ENCODE measurements around the gene CTDNEP1. TPM values are rescaled to one million over a fixed set of nuclear protein-coding genes. Genes with fewer than 3 reads are reported as not detected.

The CTDNEP1 gene
- total RNA-seq, 2 experiments from 2014 or later = 155 to 164 TPM

DNA sequence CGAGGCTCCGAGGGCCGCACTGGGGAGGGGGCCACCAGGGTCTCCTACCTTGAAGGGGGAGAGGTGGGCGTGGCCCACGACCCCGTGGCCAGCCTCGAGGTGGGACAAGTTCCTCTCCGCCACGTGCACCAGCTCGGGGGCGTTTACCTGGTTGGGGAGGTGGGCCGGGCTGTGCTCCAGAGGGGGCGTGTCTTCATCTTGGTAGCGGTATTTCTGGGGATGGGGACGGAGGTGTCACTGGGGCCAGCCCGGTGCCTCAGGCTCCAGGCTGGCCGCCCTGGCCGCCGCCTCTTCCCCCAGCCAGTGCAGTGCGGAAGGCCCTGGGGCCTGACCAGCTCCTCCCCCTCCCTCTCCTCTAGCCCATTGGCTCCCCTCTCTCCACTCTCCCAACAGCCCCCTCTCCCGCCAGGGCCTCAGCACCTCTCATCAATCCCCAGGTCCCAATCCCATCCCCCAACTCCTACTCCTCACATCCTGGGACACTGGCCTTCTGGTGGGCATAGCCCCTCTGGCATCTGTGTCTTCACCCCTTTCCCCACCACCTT is 43.4 kb downstream of the CTDNEP1 start:
- intact Hi-C loops (cut with micrococcal nuclease) = no loop called here
- POLR2A ChIA-PET = no interaction called here
- H3K27ac Mint-ChIP-seq = no peak overlapping the region

DNA sequence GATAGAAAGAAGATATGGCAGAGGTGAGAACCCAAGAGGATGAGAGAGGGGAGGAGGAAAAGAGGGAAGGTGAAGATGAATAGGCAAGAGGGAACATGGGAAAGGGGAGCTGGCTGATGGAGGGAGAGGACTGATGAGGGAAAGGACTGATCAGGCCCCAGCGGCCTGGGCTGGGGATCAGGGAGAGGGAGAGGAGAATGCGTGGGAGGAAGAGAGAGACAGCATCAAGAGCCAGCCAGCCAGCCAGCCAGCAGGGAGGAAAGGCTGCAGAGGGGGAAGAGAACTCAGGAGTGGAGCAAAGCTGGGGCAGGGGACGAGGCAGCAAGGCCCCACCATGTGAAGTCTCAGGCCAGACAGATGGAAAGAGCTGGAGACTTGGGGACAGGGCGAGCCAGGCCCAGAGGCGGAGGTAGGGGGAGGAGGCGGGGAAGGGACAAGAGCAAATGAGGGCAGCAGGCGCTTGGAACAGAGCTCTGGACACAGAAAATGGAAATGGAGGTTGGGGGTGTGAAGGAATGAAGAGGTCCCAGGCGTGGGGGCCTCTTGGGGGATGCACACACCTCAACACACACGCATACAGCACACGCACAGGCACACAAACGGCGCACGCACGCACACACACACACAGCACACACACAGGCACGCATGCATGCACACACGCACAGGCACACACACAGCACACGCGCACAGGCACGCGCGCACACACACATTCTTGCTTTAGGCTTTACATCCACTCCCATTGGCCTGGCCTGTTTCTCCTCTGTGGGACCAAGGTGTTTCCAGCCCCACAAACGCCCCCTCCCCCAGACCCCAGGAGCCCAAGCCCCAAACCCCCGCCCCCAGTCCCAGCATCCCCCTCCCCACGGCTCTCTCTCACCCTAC is 44.2 kb downstream of the CTDNEP1 start:
- CTCF ChIA-PET = no interaction called here
- POLR2A ChIA-PET = no interaction called here
- Mint-ChIP-seq H3K36me3 (no peaks in the 10 kb centered on the region), H3K27me3 (peaks cover 6% of the 10 kb centered on the region), H3K9me3 (no peaks in the 10 kb centered on the region), H3K4me1 (ENCODE audit: low read depth) (peaks cover 21% of the 10 kb centered on the region), H3K27ac (no peak overlapping the region), H3K4me3 (no peak overlapping the region)
- intact Hi-C loops (cut with micrococcal nuclease) = no loop called here
- no peak for DNase-seq

More for the DNA sequence above, 43.4 kb downstream of the CTDNEP1 start:
- H3K27me3 Mint-ChIP-seq = peaks cover 6% of the 10 kb centered on the region
- no peaks in the 10 kb centered on the region for H3K36me3 Mint-ChIP-seq
- no peak overlapping the region for H3K4me3 Mint-ChIP-seq
- no peaks in the 10 kb centered on the region for H3K9me3 Mint-ChIP-seq
- peaks cover 21% of the 10 kb centered on the region for H3K4me1 Mint-ChIP-seq (ENCODE audit: low read depth)
- CTCF ChIA-PET = no interaction called here
- DNase-seq = no peak

DNA sequence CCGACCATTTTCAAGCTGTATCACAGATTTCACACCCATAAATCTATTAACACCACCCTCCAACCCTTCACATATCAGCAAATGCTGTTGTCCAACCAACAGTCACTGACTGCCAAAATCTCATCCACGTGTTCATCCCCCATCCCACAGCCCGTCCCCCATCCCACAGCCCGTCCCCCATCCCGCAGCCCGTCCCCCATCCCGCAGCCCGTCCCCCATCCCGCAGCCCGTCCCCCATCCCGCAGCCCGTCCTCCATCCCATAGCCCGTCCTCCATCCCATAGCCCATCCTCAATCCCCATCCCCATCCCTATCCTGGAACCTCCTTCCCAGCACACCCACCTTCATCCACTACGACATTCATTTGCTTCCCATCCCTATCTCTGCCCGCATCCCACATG is 46.0 kb downstream of the CTDNEP1 start:
- CTCF ChIA-PET = interaction anchor here (1.3 kb wide), 1 partner anchor 91 kb away, joined by 5 read pairs; no protein-coding TSS in a partner anchor
- intact Hi-C loops (cut with micrococcal nuclease) = loop anchor here (1.0 kb wide), 1 partner anchor 9 kb away; no protein-coding TSS in a partner anchor
- H3K4me1 Mint-ChIP-seq (ENCODE audit: low read depth) = peaks cover 21% of the 10 kb centered on the region

DNA sequence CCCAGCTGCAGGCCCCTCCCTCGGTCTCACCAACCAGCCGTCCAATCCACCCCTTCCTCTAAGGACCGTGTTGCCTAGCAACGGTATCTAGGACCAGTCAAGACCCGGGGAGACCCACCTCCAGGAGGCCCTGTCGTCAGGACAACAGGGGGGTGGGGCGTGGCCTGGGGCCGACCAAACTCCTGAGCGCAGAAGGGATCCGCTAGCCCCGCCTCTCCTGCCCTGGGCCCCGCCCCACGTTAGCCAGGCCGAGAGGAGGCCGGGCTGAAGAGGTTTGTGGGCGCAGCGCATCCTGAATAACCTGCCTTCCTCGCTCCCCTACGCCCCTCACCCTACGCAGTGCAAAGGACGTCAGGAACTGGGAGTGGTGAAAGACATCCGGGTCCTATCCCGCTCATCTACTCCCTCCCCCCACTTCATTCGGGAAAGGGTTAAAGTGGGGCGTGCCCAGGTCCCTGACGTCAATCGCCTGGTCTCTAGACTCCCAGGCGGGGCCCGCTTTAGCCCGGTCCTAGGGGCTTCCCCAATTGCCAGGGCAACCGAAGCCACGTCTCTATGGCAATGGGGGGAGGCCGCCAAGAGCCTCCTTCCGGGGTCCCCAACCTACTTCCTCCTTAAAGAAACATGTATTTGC is 46.6 kb downstream of the CTDNEP1 start:
- H3K27me3 Mint-ChIP-seq = no peaks in the 10 kb centered on the region
- peak overlapping the region; percentile 36 for H3K4me3 Mint-ChIP-seq
- H3K4me1 Mint-ChIP-seq (ENCODE audit: low read depth) = peaks cover 21% of the 10 kb centered on the region
- peak overlapping the region; percentile 30 for H3K27ac Mint-ChIP-seq
- ChIA-PET POLR2A (interaction anchor here (0.9 to 2.2 kb wide), 2 partner anchors 9 to 14 kb away, joined by 3 to 7 read pairs; partner anchors contain the start of gene DLG4), CTCF (interaction anchor here (1.0 to 1.3 kb wide), 2 partner anchors 72 to 91 kb away, joined by 3 to 5 read pairs; no protein-coding TSS in a partner anchor)
- DNase-seq = peak; percentile 94
- intact Hi-C loops (cut with micrococcal nuclease) = loop anchor here (1.0 kb wide), 1 partner anchor 9 kb away; no protein-coding TSS in a partner anchor
- no peaks in the 10 kb centered on the region for H3K36me3 Mint-ChIP-seq
- H3K9me3 Mint-ChIP-seq = no peaks in the 10 kb centered on the region

More for the DNA sequence above, 46.0 kb downstream of the CTDNEP1 start:
- POLR2A ChIA-PET = interaction anchor here (2.2 kb wide), 1 partner anchor 9 kb away, joined by 7 read pairs; no protein-coding TSS in a partner anchor
- peak overlapping the region; percentile 30 for H3K27ac Mint-ChIP-seq
- H3K27me3 Mint-ChIP-seq = no peaks in the 10 kb centered on the region
- H3K36me3 Mint-ChIP-seq = no peaks in the 10 kb centered on the region
- H3K9me3 Mint-ChIP-seq = no peaks in the 10 kb centered on the region
- no peak for DNase-seq
- H3K4me3 Mint-ChIP-seq = peak overlapping the region; percentile 36

DNA sequence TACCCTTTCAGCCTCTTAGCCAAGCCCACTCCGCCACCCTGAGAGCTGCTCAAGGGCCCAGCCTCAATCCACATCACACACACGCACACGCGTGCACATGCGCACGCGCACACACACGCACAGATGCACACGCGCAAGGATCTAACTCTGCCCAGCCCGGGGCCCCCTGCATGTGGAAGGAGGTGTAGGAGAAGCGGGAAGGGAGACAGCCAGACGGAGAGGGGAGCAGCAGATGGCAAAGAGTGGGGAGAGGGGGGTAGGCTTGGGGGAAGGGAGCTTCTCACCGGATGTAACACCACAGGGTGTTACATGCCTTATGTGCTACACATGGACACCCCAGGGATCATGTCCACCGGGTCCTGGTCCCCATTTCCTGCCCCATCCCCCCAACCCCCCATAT is 47.2 kb downstream of the CTDNEP1 start:
- H3K4me3 Mint-ChIP-seq = peak overlapping the region; percentile 36
- peak overlapping the region; percentile 30 for H3K27ac Mint-ChIP-seq
- CTCF ChIA-PET = interaction anchor here (1.0 to 1.3 kb wide), 2 partner anchors 71 to 92 kb away, joined by 3 to 5 read pairs; no protein-coding TSS in a partner anchor
- H3K4me1 Mint-ChIP-seq (ENCODE audit: low read depth) = peaks cover 21% of the 10 kb centered on the region
- DNase-seq = no peak
- no peaks in the 10 kb centered on the region for H3K36me3 Mint-ChIP-seq
- POLR2A ChIA-PET = interaction anchor here (0.9 to 2.2 kb wide), 2 partner anchors 10 to 15 kb away, joined by 3 to 7 read pairs; partner anchors contain the start of gene DLG4
- intact Hi-C loops (cut with micrococcal nuclease) = no loop called here
- no peaks in the 10 kb centered on the region for H3K27me3 Mint-ChIP-seq
- H3K9me3 Mint-ChIP-seq = no peaks in the 10 kb centered on the region

DNA sequence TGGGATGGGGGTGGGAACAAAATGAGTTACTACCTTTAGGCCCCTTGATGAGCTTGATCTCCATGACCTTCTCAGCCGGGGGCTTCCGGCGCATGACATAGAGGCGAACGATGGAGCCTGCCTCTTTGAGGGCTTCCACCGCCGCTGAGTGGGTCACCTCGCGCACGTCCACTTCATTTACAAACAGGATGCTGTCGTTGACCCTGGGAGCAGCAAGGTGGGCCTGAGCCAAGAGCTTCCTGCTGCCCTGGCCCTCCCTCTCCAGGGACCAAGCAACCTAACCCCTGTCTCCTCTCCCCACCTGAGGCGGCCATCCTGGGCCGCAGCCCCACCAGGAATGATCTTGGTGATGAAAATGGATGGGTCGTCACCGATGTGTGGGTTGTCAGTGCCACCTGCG is 48.1 kb downstream of the CTDNEP1 start:
- Mint-ChIP-seq H3K27me3 (no peaks in the 10 kb centered on the region), H3K4me3 (no peak overlapping the region), H3K9me3 (no peaks in the 10 kb centered on the region), H3K4me1 (ENCODE audit: low read depth) (peaks cover 21% of the 10 kb centered on the region), H3K27ac (no peak overlapping the region), H3K36me3 (no peaks in the 10 kb centered on the region)
- intact Hi-C loops (cut with micrococcal nuclease) = no loop called here
- DNase-seq = no peak
- POLR2A ChIA-PET = no interaction called here
- CTCF ChIA-PET = interaction anchor here (1.1 kb wide), 1 partner anchor 93 kb away, joined by 3 read pairs; no protein-coding TSS in a partner anchor

DNA sequence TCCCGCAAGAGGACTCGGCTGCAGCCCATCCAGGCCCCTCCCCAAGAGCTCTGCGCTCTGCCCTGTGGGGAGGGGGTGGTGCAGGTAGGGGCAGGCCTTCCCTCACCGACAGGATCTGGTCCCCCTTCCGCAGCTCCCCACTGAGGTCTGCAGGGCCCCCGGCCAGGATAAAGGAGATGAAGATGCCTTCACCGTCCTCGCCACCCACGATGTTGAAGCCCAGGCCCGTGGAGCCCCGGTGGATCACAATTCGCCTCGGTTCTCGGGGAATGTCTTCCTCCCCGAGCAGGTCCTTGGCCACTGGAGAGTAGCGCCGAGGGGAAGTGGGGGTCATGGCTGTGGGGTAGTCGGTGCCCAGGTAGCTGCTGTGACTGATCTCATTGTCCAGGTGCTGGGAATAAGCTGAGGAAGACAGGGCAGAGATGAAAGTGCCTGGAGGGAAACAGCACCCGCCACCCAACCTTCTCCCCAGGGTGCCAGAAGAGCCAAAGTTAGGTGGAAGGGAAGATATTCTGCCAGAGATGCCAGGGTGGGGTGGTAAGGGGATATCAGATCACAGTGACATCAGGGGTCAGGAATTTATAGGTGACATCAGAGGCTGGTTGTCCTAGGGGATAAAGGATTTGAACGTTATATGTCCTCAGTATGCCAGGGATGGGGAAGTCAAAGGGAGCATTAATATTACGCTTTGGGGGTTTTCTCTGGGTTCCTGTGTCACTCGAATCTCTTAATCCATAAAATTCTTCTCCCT is 54.7 kb downstream of the CTDNEP1 start:
- no peak for DNase-seq
- H3K27ac Mint-ChIP-seq = no peak overlapping the region
- ChIA-PET CTCF (no interaction called here), POLR2A (no interaction called here)
- no peak overlapping the region for H3K4me3 Mint-ChIP-seq
- H3K27me3 Mint-ChIP-seq = no peaks in the 10 kb centered on the region
- H3K9me3 Mint-ChIP-seq = no peaks in the 10 kb centered on the region
- intact Hi-C loops (cut with micrococcal nuclease) = no loop called here
- H3K36me3 Mint-ChIP-seq = no peaks in the 10 kb centered on the region
- H3K4me1 Mint-ChIP-seq (ENCODE audit: low read depth) = no peaks in the 10 kb centered on the region

DNA sequence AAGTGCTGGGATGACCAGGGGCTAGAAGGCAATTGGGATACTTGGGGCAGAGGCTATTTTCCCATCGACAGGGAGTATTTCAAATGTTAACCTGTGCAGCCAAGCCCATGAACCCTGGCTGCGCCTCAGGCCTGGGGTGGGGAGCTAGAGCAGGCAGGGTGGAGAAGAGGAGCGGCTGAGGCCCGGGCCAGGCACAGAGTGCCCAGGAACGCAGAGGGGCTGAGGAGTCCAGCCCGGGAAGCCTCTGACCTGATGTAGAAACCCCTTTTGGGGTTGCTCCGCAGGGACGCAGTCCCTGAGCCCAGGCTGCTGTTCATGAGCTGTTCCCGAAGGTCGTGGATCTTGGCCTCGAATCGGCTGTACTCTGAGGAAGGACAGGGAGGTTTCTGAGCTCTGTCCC is 55.6 kb downstream of the CTDNEP1 start:
- H3K27me3 Mint-ChIP-seq = no peaks in the 10 kb centered on the region
- ChIA-PET CTCF (no interaction called here), POLR2A (no interaction called here)
- no peaks in the 10 kb centered on the region for H3K36me3 Mint-ChIP-seq
- H3K4me1 Mint-ChIP-seq (ENCODE audit: low read depth) = no peaks in the 10 kb centered on the region
- intact Hi-C loops (cut with micrococcal nuclease) = no loop called here
- no peak for DNase-seq
- no peaks in the 10 kb centered on the region for H3K9me3 Mint-ChIP-seq
- no peak overlapping the region for H3K27ac Mint-ChIP-seq
- no peak overlapping the region for H3K4me3 Mint-ChIP-seq

Small RNAs within 50 kb of the gene (microRNA-seq; reads per million reads assigned to microRNA genes)
- 2,764 reads per million, percentile 91 among the genes with 10 or more reads in this experiment for gene MIR324 (ENCODE audit: borderline microRNAs expressed, borderline number of aligned reads, borderline replicate concordance)

Other genes starting within 250 kb of the CTDNEP1 start
- gene RNASEK, start 239.1 kb downstream of the CTDNEP1 start, total RNA-seq = 100 to 1,000 TPM; 175 to 180 TPM
- 1 to 10 TPM in 1 of 2 experiments, under 1 TPM in 1; 0.53 to 1.3 TPM for gene BCL6B, start 228.7 kb downstream of the CTDNEP1 start, total RNA-seq
- 10 to 100 TPM; 10.4 to 10.7 TPM for gene SLC16A13, start 215.7 kb downstream of the CTDNEP1 start, total RNA-seq
- gene SLC16A11, start 207.6 kb downstream of the CTDNEP1 start, total RNA-seq = 1 to 10 TPM; 1.4 to 1.5 TPM
- gene CLEC10A, start 171.5 kb downstream of the CTDNEP1 start, total RNA-seq = not detected
- gene ASGR2, start 136.9 kb downstream of the CTDNEP1 start, total RNA-seq = not detected
- 1 to 10 TPM in 1 of 2 experiments, under 1 TPM in 1; 0.76 to 1.2 TPM for gene ASGR1, start 72.4 kb downstream of the CTDNEP1 start, total RNA-seq
- 1 to 10 TPM; 7.9 to 8.4 TPM for gene DLG4, start 31.9 kb downstream of the CTDNEP1 start, total RNA-seq
- gene ACADVL, start 31.8 kb downstream of the CTDNEP1 start, total RNA-seq = 100 to 1,000 TPM; 332 to 340 TPM
- gene DVL2, start 17.2 kb downstream of the CTDNEP1 start, total RNA-seq = 10 to 100 TPM; 44.7 to 48.2 TPM
- 10 to 100 TPM; 24.0 to 28.7 TPM for gene PHF23, start 12.3 kb downstream of the CTDNEP1 start, total RNA-seq
- 100 to 1,000 TPM; 188 to 199 TPM for gene GABARAP, start 9.3 kb downstream of the CTDNEP1 start, total RNA-seq
- gene ELP5, start 481 bp upstream of the CTDNEP1 start, total RNA-seq = 10 to 100 TPM; 49.6 to 52.4 TPM
- gene CLDN7, start 10.7 kb upstream of the CTDNEP1 start, total RNA-seq = 1 to 10 TPM; 1.5 to 1.6 TPM
- gene SLC2A4, start 30.0 kb upstream of the CTDNEP1 start, total RNA-seq = under 1 TPM; 0.15 to 0.19 TPM
- gene YBX2, start 42.9 kb upstream of the CTDNEP1 start, total RNA-seq = under 1 TPM; 0.70 to 0.83 TPM
- gene EIF5A, start 55.9 kb upstream of the CTDNEP1 start, total RNA-seq = 100 to 1,000 TPM; 774 to 776 TPM
- gene GPS2, start 63.6 kb upstream of the CTDNEP1 start, total RNA-seq = 10 to 100 TPM; 34.9 to 38.7 TPM
- gene NEURL4, start 77.6 kb upstream of the CTDNEP1 start, total RNA-seq = 10 to 100 TPM; 26.9 to 29.3 TPM
- 100 to 1,000 TPM; 391 to 405 TPM for gene ACAP1, start 84.8 kb upstream of the CTDNEP1 start, total RNA-seq
- gene KCTD11, start 100.4 kb upstream of the CTDNEP1 start, total RNA-seq = 1 to 10 TPM; 2.6 to 2.8 TPM
- not detected for gene TMEM95, start 103.4 kb upstream of the CTDNEP1 start, total RNA-seq
- 1 to 10 TPM; 3.7 to 4.4 TPM for gene TNK1, start 129.4 kb upstream of the CTDNEP1 start, total RNA-seq
- 10 to 100 TPM; 78.2 to 87.0 TPM for gene PLSCR3, start 142.8 kb upstream of the CTDNEP1 start, total RNA-seq
- gene TMEM256, start 152.4 kb upstream of the CTDNEP1 start, total RNA-seq = 10 to 100 TPM; 87.0 to 88.5 TPM
- 1 to 10 TPM; 9.0 to 9.9 TPM for gene NLGN2, start 156.1 kb upstream of the CTDNEP1 start, total RNA-seq
- gene SPEM1, start 168.6 kb upstream of the CTDNEP1 start, total RNA-seq = not detected
- not detected for gene SPEM2, start 173.9 kb upstream of the CTDNEP1 start, total RNA-seq
- gene SPEM3, start 177.1 kb upstream of the CTDNEP1 start, total RNA-seq = not detected
- gene TMEM102, start 183.7 kb upstream of the CTDNEP1 start, total RNA-seq = 10 to 100 TPM; 11.4 to 11.6 TPM
- 1 to 10 TPM; 1.0 to 2.1 TPM for gene FGF11, start 187.8 kb upstream of the CTDNEP1 start, total RNA-seq
- gene CHRNB1, start 193.3 kb upstream of the CTDNEP1 start, total RNA-seq = 1 to 10 TPM; 7.7 to 8.5 TPM
- 10 to 100 TPM; 16.5 to 16.7 TPM for gene ZBTB4, start 227.9 kb upstream of the CTDNEP1 start, total RNA-seq
- gene SLC35G6, start 229.7 kb upstream of the CTDNEP1 start, total RNA-seq = not detected
- 100 to 1,000 TPM; 180 to 187 TPM for gene POLR2A, start 232.6 kb upstream of the CTDNEP1 start, total RNA-seq

Data from activated CD4-positive, alpha-beta memory T cell treated with anti-CD3 and anti-CD28 coated beads for 36 hours (primary cell).